ENCODE measurements around the gene SREBF1. TPM values are rescaled to one million over a fixed set of nuclear protein-coding genes. Genes with fewer than 3 reads are reported as not detected.

Gene SREBF1
- total and polyA plus RNA-seq, 2 of the 4 experiments (the other 2 are of a cell fraction) = 3.4 to 20.4 TPM

DNA sequence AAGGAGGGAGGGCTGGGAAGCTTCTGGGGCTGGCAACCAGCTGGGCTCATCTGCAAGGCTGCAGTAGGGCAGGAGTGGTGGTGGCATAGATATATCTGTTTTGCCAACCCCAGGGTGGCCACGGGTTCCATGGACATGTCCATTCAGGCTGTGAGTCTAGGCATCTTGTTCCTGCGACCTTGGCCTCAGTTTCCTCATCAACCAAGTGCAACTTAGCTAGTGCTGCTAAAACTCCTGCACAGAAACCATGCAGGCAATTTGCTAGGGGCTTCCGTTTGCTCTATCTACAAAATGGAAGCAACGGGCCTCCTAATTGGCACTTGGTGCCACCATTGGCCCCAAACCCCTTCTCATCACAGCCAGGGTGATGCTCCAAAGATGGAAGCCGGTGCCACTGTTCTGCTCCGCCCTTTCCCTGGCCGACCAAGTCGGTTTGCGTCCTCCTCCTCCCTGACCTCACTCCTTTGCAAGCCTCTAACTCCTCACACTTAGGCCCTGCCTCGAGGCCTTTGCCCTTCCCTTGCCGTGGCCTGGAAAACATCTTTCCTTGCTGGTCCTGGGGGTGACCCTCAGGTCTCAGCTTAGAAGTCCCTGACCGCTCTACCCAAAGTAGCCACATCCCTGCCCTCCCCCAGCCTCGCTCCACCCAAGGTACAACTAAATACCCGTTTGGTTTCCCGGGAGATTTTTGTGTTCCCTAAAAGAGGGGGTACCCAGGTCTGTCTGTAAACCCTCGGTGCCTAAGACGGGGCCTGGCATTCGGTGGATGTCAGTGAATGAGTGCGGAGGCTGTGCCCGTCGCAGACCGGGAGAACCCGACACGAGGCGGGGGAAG lies 1.2 kb downstream of the SREBF1 start:
- Histone ChIP-seq H3K79me1 (ENCODE audit: low read depth in 1 of 2, low read length in 2 of 2) (peaks cover 22 to 75% of the 10 kb centered on the region in 2 experiments), H3K9me1 (ENCODE audit: insufficient read depth, low read length) (peaks cover 26% of the 10 kb centered on the region), H2AFZ (replicated peaks; ENCODE audit: low read length, poor library complexity) (peak overlapping the region; percentile 87), H3K27me3 (ENCODE audit: control insufficient read depth, insufficient read depth, low read length) (no peaks in the 10 kb centered on the region), H3K4me3 (ENCODE audit: insufficient read depth, low read depth, low read length) (peak overlapping the region; percentile 89), H2BK15ac (ENCODE audit: low read depth, low read length) (peak overlapping the region; percentile 51; the same call in 1 of the 3 replicates), H2AK5ac (ENCODE audit: low read depth, low read length) (peak overlapping the region; percentile 94), H3K4me1 (ENCODE audit: control insufficient read depth, insufficient read depth, low read length) (peaks cover 45% of the 10 kb centered on the region), H3K9me3 (ENCODE audit: control insufficient read depth, insufficient read depth, low read length) (no peaks in the 10 kb centered on the region), H3K9ac (ENCODE audit: low read depth, low read length) (peak overlapping the region; percentile 41), H4K91ac (ENCODE audit: insufficient read depth, low read depth, low read length) (peak overlapping the region; percentile 97), H3K18ac (ENCODE audit: low read depth, low read length) (peak overlapping the region; percentile 68), H3K56ac (ENCODE audit: extremely low read depth, insufficient read depth, low read length) (peak overlapping the region; percentile 86), H3K4ac (ENCODE audit: low read depth, low read length) (peak overlapping the region; percentile 92), H3K23ac (ENCODE audit: low read depth, low read length) (peak overlapping the region; percentile 83), H2AK9ac (replicated peaks; ENCODE audit: low read depth, low read length, poor library complexity) (peak overlapping the region; percentile 97), H2BK120ac (ENCODE audit: low read depth, low read length) (peak overlapping the region; percentile 83), H4K5ac (ENCODE audit: low read depth, low read length) (peak overlapping the region; percentile 65), H4K20me1 (ENCODE audit: insufficient read depth, low read length) (peaks cover 42% of the 10 kb centered on the region), H4K8ac (ENCODE audit: low read depth in 2 of 2, low read length in 2 of 2) (peak overlapping the region; percentile 19 to 94; a peak in 3 of 4 replicates), H3K36me3 (ENCODE audit: control insufficient read depth, insufficient read depth, low read length) (peaks cover 12% of the 10 kb centered on the region; the same call in 1 of the 2 replicates), H2BK5ac (ENCODE audit: low read depth, low read length, poor library complexity, severe bottlenecking) (peak overlapping the region; percentile 47), H3K14ac (replicated peaks; ENCODE audit: low read depth, low read length) (peak overlapping the region; percentile 97), H2BK20ac (ENCODE audit: low read depth, low read length) (no peak overlapping the region), H3K4me2 (ENCODE audit: low read depth, low read length) (peak overlapping the region; percentile 92), H3K27ac (ENCODE audit: insufficient read depth, low read length) (peak overlapping the region; percentile 54)
- no TSS peak for BruUV-seq (replicated peaks)
- dilution Hi-C loops (cut with HindIII; ENCODE audit: low sequenced_read_pairs, unreplicated experiment) (no loop called here), intact Hi-C loops (cut with micrococcal nuclease) (no loop called here), in situ Hi-C loops (cut with MboI; ENCODE audit: low sequenced_read_pairs) (no loop called here)
- ChIA-PET CTCF (interaction anchor here (0.5 kb wide), 1 partner anchor 156 kb away, joined by 3 read pairs; no protein-coding TSS in a partner anchor), POLR2A (ENCODE audit: unreplicated experiment) (interaction anchor here (0.9 kb wide), 1 partner anchor 10 kb away, joined by 3 read pairs; no protein-coding TSS in a partner anchor)
- ATAC-seq (ENCODE audit: low read depth) (no peak), DNase-seq (no peak)
- WGBS, 2 experiments (ENCODE audit: extremely low coverage in 2 of 2, insufficient read length in 1 of 2) = 23% methylated on average over 13 of the region's 25 CpGs; no CpG with 5 or more reads in 1 of the 2 experiments
- TF ChIP-seq SMC3 (IDR thresholded peaks at IDR 0.05; ENCODE audit: low read depth, low read length) = no peak
- TF ChIP-seq FOS (IDR thresholded peaks at IDR 0.05; ENCODE audit: low read depth, low read length) = no peak
- TF ChIP-seq RFX5 (IDR thresholded peaks at IDR 0.05; ENCODE audit: low read depth, low read length) = no peak
- TF ChIP-seq ELK1 (IDR thresholded peaks at IDR 0.05; ENCODE audit: borderline replicate concordance, low read depth, low read length) = no peak
- no peak for TF ChIP-seq MXI1 (IDR thresholded peaks at IDR 0.05; ENCODE audit: borderline replicate concordance, low read depth, low read length)
- no peak for TF ChIP-seq RCOR1 (IDR thresholded peaks at IDR 0.05; ENCODE audit: insufficient replicate concordance, low read length)
- TF ChIP-seq CHD1 (IDR thresholded peaks at IDR 0.05; ENCODE audit: low read depth, low read length) = no peak
- TF ChIP-seq RAD21 (IDR thresholded peaks at IDR 0.05; ENCODE audit: low read length) = no peak
- no peak for TF ChIP-seq CEBPB (IDR thresholded peaks at IDR 0.05; ENCODE audit: low read depth, low read length)
- TF ChIP-seq POLR2A (IDR thresholded peaks at IDR 0.05; ENCODE audit: low read depth, low read length) = no peak
- TF ChIP-seq, protein P1, sequence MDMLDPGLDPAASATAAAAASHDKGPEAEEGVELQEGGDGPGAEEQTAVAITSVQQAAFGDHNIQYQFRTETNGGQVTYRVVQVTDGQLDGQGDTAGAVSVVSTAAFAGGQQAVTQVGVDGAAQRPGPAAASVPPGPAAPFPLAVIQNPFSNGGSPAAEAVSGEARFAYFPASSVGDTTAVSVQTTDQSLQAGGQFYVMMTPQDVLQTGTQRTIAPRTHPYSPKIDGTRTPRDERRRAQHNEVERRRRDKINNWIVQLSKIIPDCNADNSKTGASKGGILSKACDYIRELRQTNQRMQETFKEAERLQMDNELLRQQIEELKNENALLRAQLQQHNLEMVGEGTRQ (IDR thresholded peaks at IDR 0.05; ENCODE audit: low read depth, low read length) = no peak
- no peak for TF ChIP-seq MAFK (IDR thresholded peaks at IDR 0.05; ENCODE audit: low read depth, low read length)
- no peak for TF ChIP-seq NFE2L2 (IDR thresholded peaks at IDR 0.05; ENCODE audit: low read depth, low read length)
- no peak for TF ChIP-seq BHLHE40 (IDR thresholded peaks at IDR 0.05; ENCODE audit: low read depth, low read length)
- TF ChIP-seq MAZ (IDR thresholded peaks at IDR 0.05; ENCODE audit: borderline replicate concordance, low read depth, low read length) = no peak

Data from IMR-90 (cell line).